NCI-H1930 (cell line): Measurements from ENCODE around the gene IL1F10.

ENCODE experiments used
- DNase-seq, 2 experiments: peaks; one replicate each; lab custom pipeline; 2025; lab: John Stamatoyannopoulos, UW

Gene IL1F10

DNA sequence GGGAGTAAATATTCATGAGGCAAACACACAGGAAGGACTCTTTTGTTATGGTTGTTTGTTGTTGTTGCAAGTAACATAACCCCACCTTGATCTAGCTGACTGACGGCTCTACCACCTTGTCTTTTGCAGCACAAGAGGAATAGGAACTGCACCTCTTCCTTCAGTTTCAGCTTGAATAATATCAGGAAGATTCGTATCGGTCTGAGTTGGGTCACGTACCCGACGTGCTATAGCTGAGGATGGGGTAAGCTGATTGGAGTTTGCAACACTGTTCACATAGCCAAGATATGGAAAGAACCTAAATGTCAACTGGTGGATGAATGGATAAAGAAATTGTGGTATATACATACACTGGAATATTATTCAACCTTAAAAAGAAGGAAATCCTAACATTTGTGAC is 45.1 kb downstream of the IL1F10 start:
- no peak for DNase-seq

- no peak for DNase-seq
Measured at GRCh38 chr2:113113807-113114206, 46.0 kb downstream of the IL1F10 start.

GRCh38 chr2:113114224-113114945 is 46.6 kb downstream of the IL1F10 start:
- DNase-seq = no peak

- DNase-seq = no peak
Measured at GRCh38 chr2:113114996-113115395, 47.2 kb downstream of the IL1F10 start.

DNA sequence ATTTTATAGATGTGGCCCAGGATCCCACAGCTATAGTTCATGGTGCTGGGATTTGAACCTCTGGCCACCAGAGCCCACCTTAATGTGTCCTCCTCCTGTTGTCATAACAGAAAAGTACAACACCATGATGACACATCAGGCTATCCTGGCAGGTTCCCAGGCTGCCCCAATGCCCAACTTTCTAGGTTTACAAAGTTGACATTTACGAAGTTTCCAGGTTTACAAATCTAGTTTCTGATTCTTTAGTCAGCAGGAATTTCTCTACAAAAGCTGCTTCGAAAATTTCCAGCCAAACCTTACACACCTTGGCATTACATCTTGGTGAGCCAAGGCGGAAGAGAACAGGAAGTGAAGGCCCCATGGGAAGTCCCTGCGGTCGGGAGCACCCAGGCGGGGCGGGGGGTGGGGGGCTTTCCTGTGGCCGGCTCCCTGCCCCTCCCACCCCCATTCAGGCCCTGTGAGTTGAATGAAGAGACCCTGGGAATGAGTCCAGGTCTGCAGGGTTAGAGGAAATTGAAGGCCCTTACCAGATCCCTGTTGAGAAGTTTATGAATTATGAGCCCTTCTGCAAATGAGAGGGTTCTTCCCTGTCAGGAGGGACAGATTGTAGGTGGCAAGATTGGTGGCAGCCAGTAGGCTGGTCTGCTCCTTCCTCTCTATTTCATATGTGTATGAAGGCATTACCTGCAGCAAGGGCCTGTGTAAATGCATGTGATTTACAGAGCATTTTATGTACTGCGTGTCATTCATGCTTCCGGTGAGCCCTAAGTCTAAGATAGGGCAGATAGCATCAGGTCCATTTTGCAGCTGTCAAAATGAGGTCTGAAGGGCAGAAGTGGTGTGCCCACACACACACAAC is 48.6 kb downstream of the IL1F10 start:
- no peak for DNase-seq

DNA sequence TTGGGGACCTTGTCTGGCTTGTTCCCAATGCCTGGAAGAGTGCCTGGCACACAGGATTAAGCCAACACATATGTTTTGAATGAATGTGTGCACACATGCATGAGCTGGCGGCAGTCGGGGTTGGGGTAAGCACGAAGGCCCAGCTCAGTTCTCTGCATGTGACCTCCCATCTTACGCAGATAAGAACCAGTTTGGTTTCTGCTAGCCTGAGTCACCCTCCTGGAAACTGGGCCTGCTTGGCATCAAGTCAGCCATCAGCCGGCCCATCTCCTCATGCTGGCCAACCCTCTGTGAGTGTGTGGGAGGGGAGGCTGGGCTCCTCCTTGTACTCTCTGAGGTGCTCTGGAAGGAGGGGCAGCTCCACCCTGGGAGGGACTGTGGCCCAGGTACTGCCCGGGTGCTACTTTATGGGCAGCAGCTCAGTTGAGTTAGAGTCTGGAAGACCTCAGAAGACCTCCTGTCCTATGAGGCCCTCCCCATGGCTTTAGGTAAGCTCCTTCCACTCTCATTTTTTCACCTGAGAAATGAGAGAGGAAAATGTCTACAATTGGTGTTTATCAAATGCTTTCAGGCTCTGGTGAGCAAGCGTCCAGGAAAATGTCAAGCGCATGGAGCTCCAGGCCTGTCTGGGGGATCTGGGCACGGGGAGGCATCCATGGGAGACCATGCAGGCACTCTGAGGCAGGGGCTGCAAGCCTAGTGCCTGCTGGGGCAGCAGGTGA is 49.9 kb downstream of the IL1F10 start:
- DNase-seq = no peak

DNA sequence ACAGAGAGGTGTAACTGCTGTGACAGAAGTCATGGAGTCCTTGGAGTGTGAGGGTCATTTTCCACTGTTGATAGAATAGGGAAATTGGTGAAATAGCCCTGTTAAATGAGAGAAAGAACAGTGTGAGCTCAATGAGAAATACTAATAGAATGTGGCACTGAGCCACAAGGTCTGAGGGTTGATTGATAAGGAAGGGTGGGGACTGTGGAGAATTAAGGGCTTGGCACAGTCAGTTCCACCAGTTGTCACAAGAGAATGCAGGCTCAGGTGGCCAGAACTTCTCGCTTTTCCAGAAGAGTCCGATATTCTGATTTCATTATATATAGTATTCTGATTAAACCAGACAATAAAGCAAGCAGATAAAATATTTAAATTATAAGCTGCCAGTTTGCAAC is 50.5 kb downstream of the IL1F10 start:
- DNase-seq = no peak

DNA sequence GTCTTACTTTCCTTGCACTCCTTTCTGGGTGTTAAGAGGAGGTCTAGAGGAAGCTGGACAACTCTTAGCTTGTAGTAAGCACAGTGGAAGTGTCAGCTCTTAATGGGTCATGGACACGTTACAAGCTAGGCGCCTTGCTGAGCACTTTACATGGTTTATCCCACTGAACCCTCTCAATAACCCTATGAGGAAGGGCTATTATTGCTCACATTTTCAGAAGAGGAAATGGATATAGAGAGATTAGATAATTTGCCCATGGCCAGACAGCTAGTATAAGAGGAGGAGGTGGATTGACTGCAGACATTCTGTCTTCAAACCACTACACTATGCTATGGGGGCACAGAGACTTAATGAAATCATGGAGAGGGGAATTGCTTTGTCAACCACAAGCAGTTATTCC is 51.3 kb downstream of the IL1F10 start:
- no peak for DNase-seq

- no peak for DNase-seq
Measured at GRCh38 chr2:113120861-113121260, 53.1 kb downstream of the IL1F10 start.

- no peak for DNase-seq
Measured at GRCh38 chr2:113122364-113122763, 54.6 kb downstream of the IL1F10 start.

DNA sequence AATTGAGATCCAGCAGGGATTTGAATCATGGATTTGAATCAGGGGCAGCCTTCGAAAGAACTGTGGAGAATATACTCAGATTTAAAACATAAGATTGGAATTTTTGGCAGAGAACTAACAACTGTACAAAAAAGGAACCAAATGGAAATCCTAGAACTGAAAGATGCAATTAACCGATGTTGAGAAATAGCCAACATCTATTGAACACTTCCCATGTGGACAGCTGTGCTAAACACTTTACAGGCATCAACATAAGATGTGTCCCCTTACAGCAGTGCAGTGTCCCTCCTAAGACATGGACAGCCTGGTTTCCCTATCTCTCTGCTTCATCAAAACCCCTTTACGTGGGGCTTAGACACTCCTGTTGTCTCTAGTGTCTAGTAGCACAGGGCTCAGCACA is 56.0 kb downstream of the IL1F10 start:
- no peak for DNase-seq

DNA sequence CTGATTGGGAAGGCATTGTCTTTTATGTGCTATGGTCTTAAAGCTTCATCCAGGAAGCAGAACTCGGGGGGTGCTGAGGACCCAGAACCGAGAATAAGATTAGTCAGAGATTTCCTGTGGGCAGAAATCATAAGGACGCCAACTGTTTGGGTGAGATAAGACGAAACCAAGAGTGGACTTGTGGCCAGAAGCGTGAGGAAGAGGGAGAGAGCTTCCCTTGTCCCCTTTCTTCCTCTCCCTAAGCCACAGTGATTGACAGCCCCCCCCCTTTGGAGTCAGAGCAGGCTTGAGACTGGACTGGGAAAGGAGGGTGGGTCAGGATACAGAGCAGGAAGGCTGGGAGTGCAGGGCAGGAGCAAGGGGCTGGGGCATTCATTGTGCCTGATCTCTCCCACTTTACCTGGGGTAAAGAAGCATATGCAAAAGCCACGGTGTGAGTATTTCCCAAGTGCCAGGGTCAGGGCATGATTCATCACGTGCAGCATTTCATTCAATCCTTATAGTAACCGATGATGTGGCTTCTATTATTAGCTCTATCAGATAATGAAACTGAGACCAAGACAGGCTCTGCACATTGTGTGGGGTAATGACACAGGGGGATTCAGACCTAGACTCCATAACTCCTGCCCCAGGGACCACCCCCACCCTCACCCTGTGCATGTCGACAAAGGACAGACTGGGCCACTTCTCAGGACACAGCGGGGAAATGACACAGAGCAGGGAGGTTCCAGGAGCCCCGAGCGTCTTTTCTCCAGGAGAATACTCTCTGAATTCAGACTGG is 56.6 kb downstream of the IL1F10 start:
- no peak for DNase-seq
